WTC11 (cell line): ENCODE measurements around the gene DYRK3. TPM values are rescaled to one million over a fixed set of nuclear protein-coding genes. Genes with fewer than 3 reads are reported as not detected.

Source experiments
- ATAC-seq: fragments of 200-7000 bp; cut with Tn5 transposase; 2 replicates; pipeline ENCODE4 v1.10.0; 2021; ENCODE audit warnings: mild to moderate bottlenecking, moderate library complexity
- CTCF ChIA-PET: fragments of 300-600 bp; sonication (Branson Sonifier 250); formaldehyde crosslinking; loops from one replicate; lab custom pipeline; 2021; ENCODE audit warnings: antibody characterized with exemption; lab: Charles Lee
- POLR2A ChIA-PET: fragments of 350-600 bp; sonication (Branson Sonifier 250); formaldehyde crosslinking; loops from one replicate; lab custom pipeline; 2021; ENCODE audit warnings: antibody characterized with exemption; lab: Charles Lee
- DNase-seq: peaks from one replicate; pipeline ENCODE4 v3.0.0; 2021; ENCODE audit warnings: low spot score
- H3K27ac Mint-ChIP-seq: 2 replicates; pipeline ENCODE4 v1.8.0; 2021; ENCODE audit warnings: mixed read lengths
- H3K27me3 Mint-ChIP-seq: 2 replicates; pipeline ENCODE4 v1.8.0; 2021; ENCODE audit warnings: low read depth, mild to moderate bottlenecking, moderate library complexity, mixed read lengths
- H3K36me3 Mint-ChIP-seq: 2 replicates; pipeline ENCODE4 v1.8.0; 2021; ENCODE audit warnings: mixed read lengths
- H3K4me1 Mint-ChIP-seq: 2 replicates; pipeline ENCODE4 v1.8.0; 2022; ENCODE audit warnings: mixed read lengths
- H3K4me3 Mint-ChIP-seq: 2 replicates; pipeline ENCODE4 v1.8.0; 2021; ENCODE audit warnings: mild to moderate bottlenecking, moderate library complexity, mixed read lengths
- H3K9me3 Mint-ChIP-seq: 2 replicates; pipeline ENCODE4 v1.8.0; 2021; ENCODE audit warnings: mixed read lengths
- AFF4 ChIP-seq: sonication (generic); formaldehyde crosslinking; IDR thresholded peaks from 2 replicates; pipeline ENCODE4 v1.8.1; 2023; ENCODE audit warnings: mild to moderate bottlenecking, missing genetic modification reagents, borderline replicate concordance
- ATF1 ChIP-seq: sonication (generic); formaldehyde crosslinking; IDR thresholded peaks from 2 replicates; pipeline ENCODE4 v1.8.1; 2023; ENCODE audit warnings: mild to moderate bottlenecking, moderate library complexity, missing genetic modification reagents
- E2F4 ChIP-seq: sonication (generic); formaldehyde crosslinking; IDR thresholded peaks from 2 replicates; pipeline ENCODE4 v1.8.1; 2022; ENCODE audit warnings: low read depth, mild to moderate bottlenecking, moderate library complexity, missing genetic modification reagents, borderline replicate concordance
- ETV6 ChIP-seq: sonication (generic); formaldehyde crosslinking; IDR thresholded peaks from 2 replicates; pipeline ENCODE4 v1.8.1; 2022; ENCODE audit warnings: mild to moderate bottlenecking, missing genetic modification reagents
- FOXP1 ChIP-seq: sonication (generic); formaldehyde crosslinking; IDR thresholded peaks from 2 replicates; pipeline ENCODE4 v1.8.0; 2022; ENCODE audit warnings: missing genetic modification reagents, mild to moderate bottlenecking, moderate library complexity, borderline replicate concordance
- GABPB1 ChIP-seq: sonication (generic); formaldehyde crosslinking; IDR thresholded peaks from 2 replicates; pipeline ENCODE4 v1.8.1; 2023; ENCODE audit warnings: mild to moderate bottlenecking, missing genetic modification reagents
- GRHL2 ChIP-seq: fragments of 250-450 bp; sonication (Bioruptor Pico); IDR thresholded peaks from 2 replicates; pipeline ENCODE4 v1.8.0; 2022; ENCODE audit warnings: mild to moderate bottlenecking, moderate library complexity; ENCODE audit not compliant: insufficient replicate concordance, severe bottlenecking
- IRF2 ChIP-seq: sonication (generic); formaldehyde crosslinking; IDR thresholded peaks from 2 replicates; pipeline ENCODE4 v1.8.0; 2022; ENCODE audit warnings: low read depth, missing genetic modification reagents, borderline replicate concordance
- JUN ChIP-seq: sonication (generic); formaldehyde crosslinking; IDR thresholded peaks from 2 replicates; pipeline ENCODE4 v1.8.0; 2023; ENCODE audit warnings: mild to moderate bottlenecking, missing genetic modification reagents
- OVOL2 ChIP-seq: fragments of 250-450 bp; sonication (Bioruptor Pico); IDR thresholded peaks from 2 replicates; pipeline ENCODE4 v1.9.0; 2021; ENCODE audit warnings: mild to moderate bottlenecking, borderline replicate concordance
- PRRX2 ChIP-seq: fragments of 250-450 bp; sonication (Bioruptor Pico); IDR thresholded peaks from 2 replicates; pipeline ENCODE4 v1.8.0; 2021; ENCODE audit warnings: mild to moderate bottlenecking
- SOX15 ChIP-seq: fragments of 250-450 bp; sonication (Bioruptor Pico); IDR thresholded peaks from 2 replicates; pipeline ENCODE4 v1.9.0; 2021; ENCODE audit warnings: mild to moderate bottlenecking
- STAT6 ChIP-seq: sonication (generic); formaldehyde crosslinking; conservative IDR thresholded peaks from 2 replicates; pipeline ENCODE4 v1.8.1; 2023; ENCODE audit warnings: mild to moderate bottlenecking, low read depth, missing genetic modification reagents, moderate library complexity
- ZNF138 ChIP-seq: sonication (generic); formaldehyde crosslinking; conservative IDR thresholded peaks from 2 replicates; pipeline ENCODE4 v1.8.1; 2022; ENCODE audit warnings: mild to moderate bottlenecking, moderate library complexity, missing genetic modification reagents
- ZNF219 ChIP-seq: sonication (generic); formaldehyde crosslinking; IDR thresholded peaks from 2 replicates; pipeline ENCODE4 v1.8.0; 2023; ENCODE audit warnings: missing genetic modification reagents, mild to moderate bottlenecking, borderline replicate concordance
- ZNF232 ChIP-seq: sonication (generic); formaldehyde crosslinking; IDR thresholded peaks from 2 replicates; pipeline ENCODE4 v1.8.0; 2022; ENCODE audit warnings: mild to moderate bottlenecking, missing genetic modification reagents
- ZNF281 ChIP-seq: sonication (generic); formaldehyde crosslinking; IDR thresholded peaks from 2 replicates; pipeline ENCODE4 v1.8.0; 2023; ENCODE audit warnings: mild to moderate bottlenecking, missing genetic modification reagents
- ZNF416 ChIP-seq: fragments of 250-450 bp; sonication (Bioruptor Pico); IDR thresholded peaks from 2 replicates; pipeline ENCODE4 v1.9.0; 2021; ENCODE audit warnings: mild to moderate bottlenecking, inconsistent platforms
- ZNF671 ChIP-seq: fragments of 250-450 bp; sonication (Bioruptor Pico); IDR thresholded peaks from 2 replicates; pipeline ENCODE4 v1.8.0; 2021; ENCODE audit warnings: mild to moderate bottlenecking
- total RNA-seq: library from RNA; stranded (reverse); gene quantifications from 3 replicates; pipeline ENCODE4 v1.2.3, GENCODE V29; 2021

The DYRK3 gene
- total RNA-seq, 1 experiment from 2014 or later: 7.8 TPM

- DNase-seq (no peak), ATAC-seq (no peak)
- peaks cover 40% of the 10 kb centered on the region for H3K27me3 Mint-ChIP-seq
- peaks cover 10% of the 10 kb centered on the region for H3K4me1 Mint-ChIP-seq
- no peak overlapping the region for H3K4me3 Mint-ChIP-seq
- H3K27ac Mint-ChIP-seq: no peak overlapping the region
- no peaks in the 10 kb centered on the region for H3K36me3 Mint-ChIP-seq
- H3K9me3 Mint-ChIP-seq: no peaks in the 10 kb centered on the region
- ChIA-PET POLR2A (no interaction called here), CTCF (interaction anchor here (0.6 to 2.2 kb wide), 2 partner anchors 16 to 68 kb away, joined by 3 to 9 read pairs; partner anchors contain the start of gene EIF2D)
- TF ChIP-seq GABPB1 (CRISPR knock-in tag) (peak; percentile 19; the same call in 1 of the 2 replicates), STAT6 (CRISPR knock-in tag) (no peak)
Measured at GRCh38 chr1:206680279-206680678, 44.9 kb downstream of the DYRK3 start.

- ATAC-seq: no peak
- no peak for DNase-seq
- TF ChIP-seq ZNF232 (CRISPR knock-in tag) (no peak), ZNF416 (CRISPR knock-in tag) (no peak), ZNF219 (no peak), GRHL2 (CRISPR knock-in tag) (no peak), FOXP1 (CRISPR knock-in tag) (no peak), SOX15 (CRISPR knock-in tag) (no peak), ATF1 (CRISPR knock-in tag) (no peak), AFF4 (CRISPR knock-in tag) (no peak), E2F4 (CRISPR knock-in tag) (no peak), IRF2 (CRISPR knock-in tag) (no peak), OVOL2 (CRISPR knock-in tag) (no peak), JUN (CRISPR knock-in tag) (no peak), ETV6 (CRISPR knock-in tag) (no peak), ZNF671 (CRISPR knock-in tag) (no peak), ZNF138 (no peak), PRRX2 (no peak), ZNF281 (CRISPR knock-in tag) (no peak)
- TF ChIP-seq, all 79 proteins: peak for 0
- Mint-ChIP-seq H3K9me3 (no peaks in the 10 kb centered on the region), H3K27ac (no peak overlapping the region), H3K4me3 (no peak overlapping the region), H3K4me1 (peaks cover 13% of the 10 kb centered on the region), H3K27me3 (peaks cover 47% of the 10 kb centered on the region), H3K36me3 (no peaks in the 10 kb centered on the region)
- ChIA-PET POLR2A (no interaction called here), CTCF (no interaction called here)
Measured at GRCh38 chr1:206681359-206681758, 46.0 kb downstream of the DYRK3 start.
